Neural cell (in vitro differentiated cells): ENCODE data around the gene GNPTG. TPM values are rescaled to one million over a fixed set of nuclear protein-coding genes. Genes with fewer than 3 reads are reported as not detected.

Experiments used
- H2AFZ ChIP-seq: fragments of 200-600, 300-800 bp; sonication (generic), shearing (Covaris generic); 2 replicates; pipeline ENCODE4 v1.6.0; 2014; ENCODE audit warnings: low read depth, mild to moderate bottlenecking, antibody characterized with exemption, low read length, moderate library complexity
- H3F3A ChIP-seq: fragments of 200-600 bp; shearing (Covaris generic); 2 replicates; pipeline ENCODE4 v1.6.1; 2016; ENCODE audit warnings: mild to moderate bottlenecking, moderate library complexity, mixed read lengths, antibody characterized with exemption, low read length; ENCODE audit not compliant: insufficient read depth, poor library complexity, severe bottlenecking
- H3K27ac ChIP-seq: fragments of 200-600, 300-800 bp; sonication (generic), shearing (Covaris generic); 2 replicates; pipeline ENCODE4 v1.5.1; 2014; ENCODE audit warnings: mild to moderate bottlenecking, low read length, moderate library complexity
- H3K27me3 ChIP-seq: fragments of 300-800, 200-600 bp; sonication (generic), shearing (Covaris generic); 2 replicates; pipeline ENCODE4 v1.6.0; 2014; ENCODE audit warnings: mild to moderate bottlenecking, low read depth, low read length, moderate library complexity; ENCODE audit not compliant: insufficient read depth
- H3K36me3 ChIP-seq: fragments of 300-800, 200-600 bp; sonication (generic), shearing (Covaris generic); 2 replicates; pipeline ENCODE4 v1.5.1; 2014; ENCODE audit warnings: mild to moderate bottlenecking, antibody characterized with exemption, low read length, moderate library complexity; ENCODE audit not compliant: insufficient read depth
- H3K4me2 ChIP-seq: fragments of 300-800, 200-600 bp; sonication (generic), shearing (Covaris generic); 2 replicates; pipeline ENCODE4 v1.6.0; 2014; ENCODE audit warnings: mild to moderate bottlenecking, low read length
- H3K4me3 ChIP-seq: fragments of 300-800, 200-600 bp; sonication (generic), shearing (Covaris generic); 2 replicates; pipeline ENCODE4 v1.5.1; 2014; ENCODE audit warnings: mild to moderate bottlenecking, low read length, moderate library complexity
- H3K79me2 ChIP-seq: fragments of 200-600 bp; shearing (Covaris generic); replicated peaks from 2 replicates; pipeline ENCODE4 v1.6.0; 2014; ENCODE audit warnings: mild to moderate bottlenecking, low read length, moderate library complexity; ENCODE audit not compliant: insufficient read depth
- H3K9ac ChIP-seq: fragments of 300-800, 200-600 bp; sonication (generic), shearing (Covaris generic); 2 replicates; pipeline ENCODE4 v1.6.1; 2016; ENCODE audit warnings: mild to moderate bottlenecking, low read length, mixed read lengths
- H3K9me2 ChIP-seq: fragments of 200-600 bp; shearing (Covaris generic); 2 replicates; pipeline ENCODE4 v1.6.1; 2016; ENCODE audit warnings: mild to moderate bottlenecking, low read length, mixed read lengths; ENCODE audit not compliant: insufficient read depth
- H3K9me3 ChIP-seq: fragments of 200-600, 300-800 bp; sonication (generic), shearing (Covaris generic); 2 replicates; pipeline ENCODE4 v1.6.1; 2016; ENCODE audit warnings: mild to moderate bottlenecking, mixed run types, low read length, moderate library complexity, mixed read lengths
- H4K20me1 ChIP-seq: fragments of 200-600 bp; shearing (Covaris generic); 2 replicates; pipeline ENCODE4 v1.6.1; 2016; ENCODE audit warnings: mild to moderate bottlenecking, mixed run types; ENCODE audit not compliant: insufficient read depth
- CTCF ChIP-seq: fragments of 450-650 bp; IDR thresholded peaks from 2 replicates; pipeline ENCODE4 v1.5.1; 2014; ENCODE audit warnings: antibody characterized with exemption, mild to moderate bottlenecking, moderate library complexity; ENCODE audit not compliant: poor library complexity, severe bottlenecking
- EP300 ChIP-seq: fragments of 450-650 bp; conservative IDR thresholded peaks from 2 replicates; pipeline ENCODE4 v1.6.1; 2014; ENCODE audit warnings: antibody characterized with exemption, mild to moderate bottlenecking, moderate library complexity; ENCODE audit not compliant: poor library complexity, severe bottlenecking
- EZH2 ChIP-seq: fragments of 200-600, 300-800 bp; shearing (Covaris generic), sonication (generic); IDR thresholded peaks from 2 replicates; pipeline ENCODE4 v1.6.1; 2014; ENCODE audit warnings: antibody characterized with exemption, low read length, borderline replicate concordance, mild to moderate bottlenecking; ENCODE audit not compliant: insufficient read depth, poor library complexity, severe bottlenecking
- MXI1 ChIP-seq: fragments of 450-650 bp; conservative IDR thresholded peaks from 2 replicates; pipeline ENCODE4 v1.6.1; 2014; ENCODE audit warnings: antibody characterized with exemption, mild to moderate bottlenecking; ENCODE audit not compliant: poor library complexity, severe bottlenecking
- POLR2AphosphoS5 ChIP-seq: IDR thresholded peaks from 2 replicates; pipeline ENCODE4 v1.6.1; 2012
- RAD21 ChIP-seq: fragments of 450-650 bp; conservative IDR thresholded peaks from 2 replicates; pipeline ENCODE4 v1.6.1; 2014; ENCODE audit warnings: antibody characterized with exemption, mild to moderate bottlenecking, moderate library complexity
- REST ChIP-seq: IDR thresholded peaks from 2 replicates; pipeline ENCODE4 v1.6.1; 2012; ENCODE audit warnings: borderline replicate concordance
- SMC3 ChIP-seq: fragments of 450-650 bp; conservative IDR thresholded peaks from 2 replicates; pipeline ENCODE4 v1.6.1; 2014; ENCODE audit warnings: antibody characterized with exemption, mild to moderate bottlenecking, moderate library complexity; ENCODE audit not compliant: poor library complexity
- TAF1 ChIP-seq: IDR thresholded peaks from 2 replicates; pipeline ENCODE4 v1.6.1; 2012; ENCODE audit warnings: low read depth
- polyA plus RNA-seq: library from polyadenylated mRNA; depleted of rRNA; stranded (reverse); fragments of >200 nt; gene quantifications from 2 replicates; pipeline ENCODE4 v1.2.3, GENCODE V29; 2014

GNPTG gene
- polyA plus RNA-seq, 1 donor from 2014 or later = 90.5 TPM

GRCh38 chr16:1312467-1312816, 39.3 kb upstream of the GNPTG start (continued):
- TF ChIP-seq CTCF = no peak
- no peak for TF ChIP-seq TAF1
- no peak for TF ChIP-seq SMC3

GRCh38 chr16:1312903-1313302, 38.8 kb upstream of the GNPTG start:
- Histone ChIP-seq H2AFZ (no peak overlapping the region), H3K9ac (no peak overlapping the region), H3F3A (no peaks in the 10 kb centered on the region), H4K20me1 (peaks cover 58% of the 10 kb centered on the region), H3K27ac (no peak overlapping the region), H3K4me2 (no peak overlapping the region), H3K9me3 (no peaks in the 10 kb centered on the region), H3K27me3 (no peaks in the 10 kb centered on the region), H3K36me3 (no peaks in the 10 kb centered on the region), H3K9me2 (no peaks in the 10 kb centered on the region), H3K79me2 (peaks cover 60% of the 10 kb centered on the region), H3K4me3 (no peak overlapping the region)
- TF ChIP-seq SMC3 (no peak), EZH2 (no peak), TAF1 (no peak), REST (no peak), MXI1 (no peak), CTCF (no peak), EP300 (no peak), RAD21 (no peak), POLR2AphosphoS5 (no peak)

- Histone ChIP-seq H3F3A (no peaks in the 10 kb centered on the region), H3K9ac (no peak overlapping the region), H3K36me3 (no peaks in the 10 kb centered on the region), H4K20me1 (peaks cover 58% of the 10 kb centered on the region), H3K4me2 (no peak overlapping the region), H3K9me3 (no peaks in the 10 kb centered on the region), H3K9me2 (no peaks in the 10 kb centered on the region), H3K79me2 (peaks cover 65% of the 10 kb centered on the region), H3K4me3 (no peak overlapping the region), H3K27me3 (no peaks in the 10 kb centered on the region), H3K27ac (no peak overlapping the region), H2AFZ (no peak overlapping the region)
- TF ChIP-seq RAD21 (no peak), REST (no peak), EP300 (no peak), TAF1 (no peak), CTCF (no peak), SMC3 (no peak), MXI1 (no peak), POLR2AphosphoS5 (no peak), EZH2 (no peak)
Observed at GRCh38 chr16:1313721-1314369, 37.9 kb upstream of the GNPTG start.
